GM11168 (cell line): ENCODE data around the gene EPB41L2.
"Not testable (repeated sequence)": the region's sequence is repeated elsewhere in the genome, so short reads cannot be mapped to it uniquely, and the experiment has no call there.

Source experiments
- in situ Hi-C: fragments of 300-500 bp; cut with MboI; formaldehyde crosslinking; loops from one replicate; pipeline ENCODE4 v1.12.0; 2022; ENCODE audit warnings: low sequenced_read_pairs; ENCODE audit not compliant: unreplicated experiment

Gene EPB41L2

DNA sequence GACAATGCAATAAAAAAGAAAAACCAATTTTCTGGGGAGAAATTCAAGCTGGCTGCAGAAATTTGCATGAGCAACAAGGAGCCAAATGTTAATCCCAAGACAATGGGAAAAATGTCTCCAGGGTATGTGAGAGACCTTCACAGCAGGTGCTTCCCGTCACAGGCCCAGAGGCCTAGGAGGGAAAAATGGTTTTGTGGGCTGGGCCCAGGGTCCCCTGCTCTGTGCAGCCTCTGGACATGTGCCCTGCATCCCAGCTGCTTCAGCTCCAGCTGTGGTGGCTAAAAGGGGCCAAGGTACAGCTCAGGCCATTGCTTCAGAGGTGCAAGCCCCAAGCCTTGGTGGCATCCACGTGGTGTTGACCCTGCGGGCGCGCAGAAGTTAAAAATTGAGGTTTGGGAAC lies 55.1 kb downstream of the EPB41L2 start:
- in situ Hi-C loops, result not testable (repeated sequence)

- in situ Hi-C loops, result no loop called here
Measured at GRCh38 chr6:131007286-131007685, 55.8 kb downstream of the EPB41L2 start.

DNA sequence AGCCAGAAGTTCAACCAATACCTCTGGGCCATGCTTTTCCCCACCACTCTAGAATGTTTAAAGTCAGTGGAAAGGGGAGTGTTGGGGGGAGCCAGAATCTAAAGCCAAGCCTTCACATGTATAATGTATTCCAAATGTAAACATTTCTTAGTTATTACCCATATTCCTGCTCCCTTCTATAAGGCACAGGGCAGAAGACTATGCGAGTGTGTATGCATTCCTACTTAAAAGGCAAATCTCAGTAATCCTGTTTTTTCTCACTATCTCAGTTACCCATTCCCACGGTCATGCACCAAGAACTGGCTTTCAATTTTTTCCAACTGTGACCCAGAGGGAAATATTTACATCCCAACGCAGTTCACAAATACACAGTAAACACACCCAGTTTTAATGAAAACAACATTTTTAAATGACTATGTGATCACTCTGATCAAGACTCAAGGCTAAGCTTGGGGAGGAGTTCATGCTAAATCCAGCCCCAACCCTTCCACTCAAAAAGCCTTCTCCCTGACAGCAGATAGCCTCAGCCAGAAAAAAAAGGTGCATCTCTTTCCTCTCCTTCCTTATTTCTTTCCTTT lies 57.5 kb downstream of the EPB41L2 start:
- in situ Hi-C loops, result no loop called here

DNA sequence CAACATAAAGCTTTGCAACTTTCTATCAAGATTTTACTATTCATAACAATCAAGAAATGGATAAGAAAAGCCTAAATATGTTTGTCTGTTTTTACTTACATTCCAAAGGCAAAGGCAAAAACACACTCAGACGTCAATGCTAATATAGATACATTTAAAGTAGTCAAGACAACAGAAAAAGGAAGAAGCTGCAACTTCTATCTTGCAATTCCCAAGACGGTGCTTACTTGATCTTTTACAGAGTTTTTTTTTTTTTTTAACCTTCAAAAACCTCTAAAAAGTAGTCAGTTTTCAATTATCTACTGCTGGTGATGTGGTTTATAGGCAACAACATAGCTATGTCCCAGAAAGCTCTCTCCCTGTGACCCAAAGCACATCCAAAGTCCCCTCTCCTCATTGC lies 58.1 kb downstream of the EPB41L2 start:
- in situ Hi-C loops, result no loop called here

GRCh38 chr6:131004387-131004755 lies 58.7 kb downstream of the EPB41L2 start:
- in situ Hi-C loops, result no loop called here

GRCh38 chr6:131003488-131004386 lies 59.3 kb downstream of the EPB41L2 start:
- in situ Hi-C loops, result no loop called here

GRCh38 chr6:131002661-131002980 lies 60.4 kb downstream of the EPB41L2 start:
- in situ Hi-C loops, result no loop called here

DNA sequence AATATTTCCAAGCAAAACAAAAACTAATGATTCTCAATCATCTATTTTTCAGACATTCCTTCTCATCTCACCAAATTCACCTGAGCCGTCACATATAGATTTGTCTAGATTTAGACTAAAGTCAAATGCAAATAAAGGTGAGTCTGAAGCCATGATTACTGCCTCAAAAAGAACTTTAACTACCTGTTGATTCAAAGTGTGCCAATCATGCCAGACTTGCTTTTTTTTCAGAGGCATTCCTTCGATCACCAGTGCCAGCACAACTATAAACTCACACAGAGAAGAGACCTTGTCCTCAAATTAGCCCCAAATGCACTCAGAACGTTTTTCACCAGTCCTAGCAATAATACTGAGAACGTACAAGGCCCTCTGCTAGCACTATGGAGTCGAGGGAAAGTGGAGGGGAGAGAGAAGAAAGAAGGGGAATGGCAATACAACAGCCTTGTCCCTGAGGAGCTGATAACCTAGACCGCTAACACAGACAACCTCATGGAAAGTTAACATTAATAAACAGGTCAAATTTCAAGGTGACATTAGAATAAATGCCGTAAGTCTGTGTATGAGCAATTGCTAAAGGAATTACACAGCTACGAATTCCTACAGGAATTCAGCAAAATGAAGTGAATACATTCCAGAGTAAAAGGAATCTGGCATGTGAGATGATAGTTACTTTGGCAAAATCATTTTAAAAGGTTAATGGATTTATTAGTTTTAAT lies 60.9 kb downstream of the EPB41L2 start:
- in situ Hi-C loops, result no loop called here

DNA sequence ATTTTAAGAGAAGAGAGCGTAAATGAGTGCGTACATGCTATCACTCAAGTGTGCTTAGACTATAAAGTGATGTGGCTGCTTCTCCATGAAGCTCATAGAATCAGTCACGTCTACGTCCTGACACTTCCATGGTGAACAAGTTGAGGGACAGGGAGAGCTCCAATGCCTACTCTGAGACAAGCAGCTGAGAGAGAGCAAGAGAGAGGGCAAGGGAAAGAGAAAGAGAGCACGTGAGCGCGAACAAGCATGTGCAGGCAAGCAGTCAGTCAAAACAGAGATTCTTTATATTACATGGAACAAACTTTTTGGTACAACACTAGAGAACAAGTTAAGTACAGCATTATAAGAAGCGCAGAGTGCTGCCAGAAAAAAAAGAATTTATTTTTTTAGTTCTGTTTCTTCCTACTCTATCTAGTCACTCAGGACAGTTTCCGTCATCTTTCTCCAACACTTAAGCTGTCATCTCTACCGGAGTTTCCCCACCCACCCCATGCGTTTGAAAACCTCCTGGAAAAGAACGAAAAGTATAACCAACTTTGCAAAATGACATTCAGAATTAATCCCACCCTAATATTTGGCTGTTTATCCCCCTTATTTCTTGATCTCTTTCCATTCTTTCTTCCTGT lies 61.8 kb downstream of the EPB41L2 start:
- in situ Hi-C loops, result no loop called here

DNA sequence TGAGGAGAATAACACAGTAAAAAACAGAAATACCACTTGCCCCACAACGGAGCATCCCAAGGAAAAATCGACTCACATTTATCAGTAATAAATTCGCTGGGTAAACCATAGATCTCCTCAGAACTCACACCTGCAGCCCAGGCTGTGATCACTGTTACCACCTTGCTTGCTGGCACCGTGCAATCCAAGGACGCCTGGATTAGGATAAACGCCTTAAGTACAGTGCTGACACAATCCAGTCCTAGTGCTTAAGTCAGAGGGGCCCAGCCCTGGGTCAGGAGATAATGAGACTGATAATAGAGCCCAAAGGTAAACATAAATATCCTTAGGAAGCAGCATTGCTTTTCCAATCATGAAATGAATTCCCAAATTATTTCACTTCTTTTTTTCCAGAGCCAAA lies 62.5 kb downstream of the EPB41L2 start:
- in situ Hi-C loops, result no loop called here

DNA sequence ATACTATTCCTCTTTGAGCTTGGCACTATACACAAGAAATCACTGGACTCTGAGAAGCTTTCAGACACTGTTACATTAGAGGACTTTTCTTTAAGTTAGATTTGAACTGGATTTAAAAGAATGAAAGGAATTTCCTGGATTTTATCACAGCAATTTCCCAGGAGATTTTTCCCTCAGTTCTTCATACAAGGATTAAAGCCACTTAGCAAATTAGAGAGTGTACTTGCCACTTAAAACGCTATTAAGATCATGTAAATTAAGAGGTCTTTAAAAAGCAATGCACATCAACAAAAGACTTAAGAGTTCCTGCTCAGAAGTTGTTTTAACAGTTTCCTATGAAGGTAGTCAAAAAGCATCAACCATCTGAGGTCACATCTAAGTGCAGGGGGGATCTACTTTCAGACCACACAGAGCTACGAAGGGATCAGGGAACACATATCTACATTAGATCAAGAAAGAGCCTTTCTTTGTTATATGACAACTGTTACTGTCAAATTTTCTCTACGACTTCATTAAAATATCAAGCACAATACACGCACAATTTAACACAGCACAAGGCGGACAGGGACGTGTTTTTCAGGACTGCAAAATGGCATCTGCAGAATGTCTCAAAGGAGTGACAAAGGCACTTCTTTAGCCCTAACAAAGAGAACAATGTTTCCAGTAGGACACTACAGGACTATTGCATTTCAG lies 65.8 kb downstream of the EPB41L2 start:
- in situ Hi-C loops, result no loop called here

DNA sequence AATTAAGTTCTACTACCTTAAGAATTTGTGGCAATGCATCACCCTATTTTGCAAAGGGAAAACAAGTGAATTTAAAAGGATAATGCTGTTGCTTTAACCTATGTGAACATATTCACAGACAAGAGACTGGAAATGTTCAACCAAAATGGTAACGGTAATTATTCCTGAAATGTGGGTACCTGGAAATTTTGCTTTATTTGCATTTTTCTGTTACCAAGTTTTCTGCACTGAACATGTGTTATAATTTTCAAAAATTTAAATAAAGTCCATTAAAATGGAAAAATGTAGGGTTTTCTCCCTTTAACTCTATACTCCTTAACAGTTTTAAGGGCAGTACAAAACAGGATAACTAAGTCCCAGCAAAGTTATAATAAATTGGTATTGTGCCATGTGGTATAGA lies 66.4 kb downstream of the EPB41L2 start:
- in situ Hi-C loops, result no loop called here

DNA sequence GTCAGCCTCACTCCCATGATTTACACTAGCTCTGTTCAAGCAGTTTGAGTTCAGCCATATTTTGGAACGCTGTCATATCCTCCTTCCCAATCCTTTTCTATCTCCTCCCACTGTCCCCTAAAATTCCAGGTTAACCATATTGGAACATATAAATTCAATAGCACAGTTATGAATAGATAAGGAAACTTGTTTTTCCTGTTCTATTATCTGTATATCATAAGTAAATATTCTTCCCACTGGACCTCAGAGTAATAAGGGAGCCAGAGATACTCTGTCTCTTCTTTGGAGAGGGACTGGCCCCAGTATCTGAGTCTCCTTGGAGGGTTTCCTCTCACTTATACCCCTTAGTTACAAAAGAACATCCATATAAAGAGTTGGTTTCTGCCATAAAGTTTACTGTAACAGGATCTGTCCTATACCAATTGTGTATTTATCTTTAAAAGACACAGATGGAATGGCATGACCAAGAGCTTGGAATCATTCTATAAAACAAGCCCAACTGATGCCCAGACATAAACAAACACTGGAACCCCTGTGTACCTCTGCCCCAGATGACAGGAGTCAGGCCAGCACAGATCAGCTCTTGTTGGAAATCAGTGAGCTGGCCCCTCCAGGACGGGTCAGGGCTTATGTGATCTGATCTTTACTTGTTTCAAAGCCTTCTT lies 67.1 kb downstream of the EPB41L2 start:
- in situ Hi-C loops, result no loop called here

- in situ Hi-C loops, result no loop called here
Measured at GRCh38 chr6:130994319-130995097, 68.5 kb downstream of the EPB41L2 start.

DNA sequence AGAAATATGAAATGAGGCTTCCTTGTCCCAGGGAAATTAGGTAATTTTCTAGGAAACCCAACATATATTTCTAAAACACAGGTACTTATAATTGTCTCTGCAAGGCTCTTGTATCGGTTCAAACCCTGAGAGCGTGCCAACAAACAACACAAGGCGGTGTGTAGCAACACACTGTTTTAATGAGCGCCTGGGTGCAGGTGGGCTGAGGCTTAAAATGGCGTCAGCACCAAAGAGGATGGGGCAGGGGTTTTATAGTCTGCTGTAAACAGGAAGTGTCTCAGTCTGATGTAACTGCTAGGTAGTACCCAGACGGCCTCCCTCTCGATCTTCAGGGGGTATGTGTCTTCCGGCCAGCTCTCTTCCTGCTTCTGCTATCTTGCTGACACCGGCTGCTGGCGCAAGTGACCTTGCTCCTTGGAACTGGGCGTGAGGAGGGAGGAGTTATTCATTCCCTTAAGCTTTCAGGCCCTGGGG lies 69.7 kb downstream of the EPB41L2 start:
- in situ Hi-C loops, result no loop called here

DNA sequence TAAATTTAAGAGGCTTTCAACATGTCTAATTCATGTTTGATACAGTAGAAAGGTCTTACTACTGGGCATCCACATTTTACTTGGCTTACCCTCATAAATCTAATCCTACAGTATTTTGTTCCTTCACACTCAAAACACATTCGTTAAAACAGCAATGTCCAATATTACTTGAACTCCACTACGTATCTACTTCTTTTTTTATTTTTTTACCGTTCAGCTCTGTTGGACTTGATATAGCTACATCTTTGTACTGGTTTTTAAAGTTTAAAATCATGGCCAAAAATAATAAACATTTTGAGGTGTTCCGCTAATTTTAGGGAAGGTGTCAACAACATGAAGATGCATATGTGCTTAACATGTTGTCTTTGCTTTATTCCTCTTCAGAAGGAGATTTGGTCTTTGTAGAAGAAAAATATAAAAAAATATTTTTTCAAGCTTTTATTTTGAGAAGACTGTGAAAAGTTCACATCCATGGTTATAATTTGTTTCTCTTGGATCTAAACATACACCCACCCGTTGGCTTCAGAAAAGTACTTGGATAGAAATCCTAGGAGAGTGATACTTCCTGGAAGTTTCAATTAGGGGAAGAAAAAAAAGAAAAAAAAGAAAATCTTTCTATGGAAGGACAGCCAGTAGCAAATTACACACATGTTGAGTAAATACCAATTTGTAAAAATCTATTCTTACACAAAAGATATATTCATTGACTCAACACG lies 71.5 kb downstream of the EPB41L2 start:
- in situ Hi-C loops, result no loop called here

GRCh38 chr6:130987539-130987938 lies 75.5 kb downstream of the EPB41L2 start:
- in situ Hi-C loops, result not testable (repeated sequence)

DNA sequence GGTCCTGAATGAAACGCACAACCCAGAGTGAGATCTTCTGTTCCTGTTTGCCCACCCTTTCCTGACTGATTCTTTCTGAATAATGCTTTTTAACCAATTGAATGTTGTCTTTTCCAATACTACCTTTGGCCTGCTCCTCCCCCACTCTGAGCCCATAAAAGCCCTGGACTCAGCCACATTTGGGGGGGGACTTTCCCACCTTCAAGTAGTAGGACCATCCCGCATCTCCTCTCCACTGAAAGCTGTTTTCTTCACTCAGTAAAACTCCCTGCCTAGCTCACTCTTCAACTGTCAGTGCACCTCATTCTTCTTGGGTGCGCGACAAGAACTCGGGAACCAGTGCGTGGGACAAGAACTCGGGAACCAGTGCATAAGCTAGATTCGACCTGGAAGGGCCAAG lies 77.9 kb downstream of the EPB41L2 start:
- in situ Hi-C loops, result no loop called here
